Activated T-cell treated with anti-CD3 and anti-CD28 coated beads, Interleukin-2, amount 50 U/mL, for 1 hour (primary cell): Measurements from ENCODE around the gene MLLT1.
A peak's percentile ranks its signal among the peaks of the same experiment; 100 is the strongest.

Experiments
- DNase-seq: peaks from one replicate; pipeline ENCODE4 v3.0.0-alpha.2; 2020

The MLLT1 gene

GRCh38 chr19:6204866-6205723 is 74.7 kb downstream of the MLLT1 start:
- no peak for DNase-seq

- DNase-seq: no peak
These were observed 75.6 kb downstream of the MLLT1 start for GRCh38 chr19:6204212-6204611.

DNA sequence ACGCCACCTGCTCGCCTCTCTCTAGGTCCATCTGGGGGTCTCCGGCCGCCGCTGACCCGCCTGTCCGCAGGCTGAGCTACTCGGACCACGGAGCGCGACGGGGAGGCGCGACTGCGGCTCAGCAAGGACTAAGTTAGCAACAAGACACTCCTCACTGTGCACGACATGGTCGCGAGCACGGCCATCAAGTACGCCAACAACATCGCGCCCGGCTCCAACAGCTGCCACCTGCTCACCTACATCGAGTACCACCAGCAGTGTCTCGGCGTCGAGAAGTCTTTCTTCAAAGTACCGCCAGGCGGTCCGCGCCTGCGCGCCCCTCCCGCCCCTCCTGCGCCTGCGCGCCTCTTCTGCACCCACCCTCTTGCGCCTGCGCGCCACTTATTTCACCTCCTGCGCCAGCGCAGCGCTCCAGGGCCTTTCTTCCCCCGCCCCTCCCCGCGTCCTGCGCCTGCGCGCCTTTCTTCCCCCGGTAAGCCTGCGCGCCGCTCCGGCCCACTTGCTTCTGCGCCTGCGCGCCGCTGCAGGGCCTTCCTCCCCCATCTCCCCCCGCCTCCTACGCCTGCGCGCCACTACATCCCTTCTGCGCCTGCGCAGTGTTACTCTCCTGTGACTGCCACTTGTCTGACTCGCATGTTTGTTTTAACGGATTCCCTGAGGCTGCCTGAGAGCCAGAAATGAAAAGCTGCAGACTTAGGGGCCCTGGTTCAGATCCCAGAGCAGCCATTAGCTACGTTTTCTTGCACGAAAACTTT is 80.4 kb downstream of the MLLT1 start:
- peak; percentile 100 for DNase-seq

- no peak for DNase-seq
These were observed 80.9 kb downstream of the MLLT1 start for GRCh38 chr19:6198896-6199239.

GRCh38 chr19:6196361-6196760 is 83.4 kb downstream of the MLLT1 start:
- no peak for DNase-seq

DNA sequence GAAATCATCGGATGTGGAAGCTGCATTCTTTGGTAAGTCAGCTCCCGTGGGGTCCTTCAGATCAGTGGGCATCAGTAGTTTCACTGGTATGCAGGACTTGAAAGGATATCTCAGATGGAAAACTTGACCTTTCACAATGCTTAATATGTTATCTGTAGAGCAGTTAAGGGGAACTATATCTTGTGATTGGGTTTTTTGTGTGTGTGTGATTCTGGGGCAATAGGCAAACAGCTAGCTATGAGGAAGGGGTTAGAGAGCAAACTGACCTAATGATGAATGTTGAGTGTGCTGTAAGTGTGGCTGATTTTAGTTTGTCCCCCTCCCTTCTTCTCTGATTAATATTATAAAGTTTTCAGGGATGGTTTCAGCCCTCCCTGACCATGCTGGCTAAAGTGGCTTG is 91.0 kb downstream of the MLLT1 start:
- DNase-seq: no peak

DNA sequence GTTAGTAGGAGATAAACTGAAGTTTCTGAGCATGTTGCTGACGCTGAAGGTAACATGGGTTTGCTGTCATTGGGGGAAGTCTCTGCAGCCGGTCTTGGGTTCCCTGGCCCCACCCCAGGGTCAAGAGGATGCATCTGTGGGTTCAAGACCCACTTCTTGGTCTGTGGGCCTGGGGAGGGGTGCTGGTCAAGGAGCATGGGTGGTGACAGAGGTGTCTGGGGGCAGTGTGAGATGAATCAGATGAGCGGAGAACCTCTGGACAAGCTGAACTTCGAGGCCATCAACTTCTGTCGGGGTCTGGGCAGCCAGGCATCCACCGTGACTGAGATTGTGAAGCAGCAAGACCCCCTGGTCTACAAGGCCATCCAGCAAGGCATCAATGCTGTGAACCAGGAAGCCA is 92.4 kb downstream of the MLLT1 start:
- no peak for DNase-seq

- DNase-seq: no peak
These were observed 93.6 kb downstream of the MLLT1 start for GRCh38 chr19:6185835-6186834.

- no peak for DNase-seq
These were observed 94.5 kb downstream of the MLLT1 start for GRCh38 chr19:6185093-6185834.

GRCh38 chr19:6181119-6181518 is 98.7 kb downstream of the MLLT1 start:
- DNase-seq: no peak

DNA sequence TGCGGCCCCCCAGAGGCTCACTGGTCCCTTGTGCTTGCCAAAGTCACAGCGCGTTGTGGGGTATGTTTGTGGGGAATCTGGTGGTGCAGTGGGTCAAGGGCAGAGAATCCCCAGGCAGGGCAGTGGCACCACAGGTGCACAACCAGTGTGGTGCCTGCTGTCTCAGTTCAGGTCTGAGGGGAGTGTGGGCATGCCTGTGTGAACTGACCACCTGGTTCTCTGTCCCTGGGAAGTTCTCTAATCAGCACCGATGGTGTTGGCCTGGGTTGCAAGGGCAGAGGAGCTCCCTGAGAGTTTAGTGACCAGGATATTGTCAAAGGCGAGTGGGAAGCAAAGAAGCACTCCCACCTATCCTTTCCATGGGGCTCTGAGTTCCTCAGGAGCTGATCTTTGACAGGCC is 106.6 kb downstream of the MLLT1 start:
- no peak for DNase-seq

GRCh38 chr19:6172074-6172863 is 107.5 kb downstream of the MLLT1 start:
- no peak for DNase-seq

DNA sequence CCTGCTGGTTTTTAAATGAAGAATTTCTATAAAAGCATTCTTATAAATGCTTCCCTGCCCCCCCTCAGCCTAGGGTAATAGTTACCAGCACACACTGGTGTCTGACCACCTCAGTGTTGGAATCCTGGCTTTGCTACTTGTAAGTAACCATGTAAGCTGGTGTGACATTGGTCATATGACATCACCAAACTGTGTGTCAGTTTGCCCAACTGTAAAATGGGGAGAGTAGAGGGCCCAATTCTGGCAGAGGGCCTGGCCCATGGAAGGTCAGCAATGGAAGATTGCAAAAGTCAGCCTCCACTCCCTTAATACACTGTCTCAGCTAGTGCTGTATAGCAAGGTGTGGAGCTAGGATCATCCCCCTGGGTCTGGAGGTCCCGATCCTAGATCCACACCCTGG is 112.7 kb downstream of the MLLT1 start:
- no peak for DNase-seq

DNA sequence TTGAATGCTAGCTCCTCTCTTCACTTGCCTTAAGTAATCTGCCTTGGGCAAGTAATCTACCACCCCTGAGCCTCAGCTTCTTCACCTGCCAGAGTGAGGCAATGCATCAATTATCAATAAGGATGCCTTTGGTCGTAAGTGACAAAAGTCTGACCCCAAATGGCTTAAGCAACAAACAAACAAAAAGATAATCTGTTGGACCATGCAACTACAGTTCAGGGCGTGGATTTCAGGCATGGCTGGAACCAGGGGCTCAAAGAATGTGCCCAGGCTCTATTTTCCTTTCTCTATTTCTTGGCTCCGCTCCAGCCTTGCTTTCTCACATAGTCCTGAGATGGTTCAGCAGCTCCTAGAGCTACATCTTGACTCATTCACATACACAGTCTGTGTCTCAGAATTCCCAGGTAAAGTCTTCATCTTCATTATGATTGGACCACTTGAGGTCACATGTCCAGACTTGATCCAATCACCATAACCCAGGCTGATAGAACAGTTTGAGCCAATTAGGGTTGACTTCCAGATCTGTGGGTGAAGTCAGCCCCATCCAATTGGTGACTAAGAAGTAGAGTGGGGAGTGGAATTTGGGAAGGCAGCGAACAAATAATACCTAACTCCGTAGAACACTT is 114.8 kb downstream of the MLLT1 start:
- no peak for DNase-seq

GRCh38 chr19:6161271-6161850 is 118.4 kb downstream of the MLLT1 start:
- DNase-seq: peak; percentile 26
